SK-N-SH treated with all-trans-retinoic acid at 6 μM for 48 hours (cell line): ENCODE results near the gene NRXN3.

Experiments
- ATAC-seq: fragments of 200-7000 bp; cut with Tn5 transposase; 3 replicates; pipeline ENCODE4 v1.9.1; 2020; ENCODE audit warnings: mild to moderate bottlenecking, moderate library complexity
- ARNTL ChIP-seq: fragments of 450-650 bp; formaldehyde crosslinking; IDR thresholded peaks from 2 replicates; pipeline ENCODE4 v1.5.0; 2020; ENCODE audit warnings: low read depth, mild to moderate bottlenecking, moderate library complexity, borderline replicate concordance
- BACH2 ChIP-seq: fragments of 250-450 bp; sonication (Bioruptor Pico); IDR thresholded peaks from 2 replicates; pipeline ENCODE4 v1.9.0; 2021; ENCODE audit warnings: mild to moderate bottlenecking, borderline replicate concordance
- CREB5 ChIP-seq: fragments of 250-450 bp; sonication (Bioruptor Pico); IDR thresholded peaks from 2 replicates; pipeline ENCODE4 v1.5.1; 2020; ENCODE audit warnings: low read depth, mild to moderate bottlenecking, moderate library complexity
- CSDC2 ChIP-seq: fragments of 250-450 bp; sonication (Bioruptor Pico); IDR thresholded peaks from 2 replicates; pipeline ENCODE4 v1.5.0; 2020; ENCODE audit warnings: mild to moderate bottlenecking, moderate library complexity
- CSRNP3 ChIP-seq: fragments of 250-450 bp; sonication (Bioruptor Pico); IDR thresholded peaks from 2 replicates; pipeline ENCODE4 v1.5.1; 2021; ENCODE audit warnings: mild to moderate bottlenecking, moderate library complexity
- GLIS3 ChIP-seq: fragments of 250-450 bp; sonication (Bioruptor Pico); IDR thresholded peaks from 2 replicates; pipeline ENCODE4 v1.5.0; 2020; ENCODE audit warnings: mild to moderate bottlenecking, moderate library complexity
- ISL1 ChIP-seq: fragments of 250-450 bp; sonication (Bioruptor Pico); IDR thresholded peaks from 2 replicates; pipeline ENCODE4 v2.1.2; 2022; ENCODE audit warnings: mild to moderate bottlenecking, moderate library complexity
- OSR1 ChIP-seq: fragments of 250-450 bp; sonication (Bioruptor Pico); IDR thresholded peaks from 2 replicates; pipeline ENCODE4 v1.8.0; 2022; ENCODE audit warnings: moderate library complexity, mild to moderate bottlenecking, inconsistent platforms
- PATZ1 ChIP-seq: fragments of 250-450 bp; sonication (Bioruptor Pico); IDR thresholded peaks from 2 replicates; pipeline ENCODE4 v1.8.0; 2020; ENCODE audit warnings: mild to moderate bottlenecking, moderate library complexity, borderline replicate concordance
- POU6F1 ChIP-seq: fragments of 250-450 bp; sonication (Bioruptor Pico); IDR thresholded peaks from 2 replicates; pipeline ENCODE4 v1.8.0; 2021; ENCODE audit warnings: low read depth, mild to moderate bottlenecking, moderate library complexity, borderline replicate concordance
- RARB ChIP-seq: fragments of 250-450 bp; sonication (Bioruptor Pico); IDR thresholded peaks from 2 replicates; pipeline ENCODE4 v1.8.0; 2021; ENCODE audit warnings: mild to moderate bottlenecking, moderate library complexity
- SNAI2 ChIP-seq: fragments of 250-450 bp; sonication (Bioruptor Pico); IDR thresholded peaks from 2 replicates; pipeline ENCODE4 v1.5.0; 2020; ENCODE audit warnings: mild to moderate bottlenecking, moderate library complexity
- TCF4 ChIP-seq: fragments of 250-450 bp; sonication (Bioruptor Pico); IDR thresholded peaks from 2 replicates; pipeline ENCODE4 v1.8.0; 2021; ENCODE audit warnings: mild to moderate bottlenecking, moderate library complexity, borderline replicate concordance
- TOX ChIP-seq: fragments of 250-450 bp; sonication (Bioruptor Pico); IDR thresholded peaks from 2 replicates; pipeline ENCODE4 v1.8.0; 2021; ENCODE audit warnings: mild to moderate bottlenecking, moderate library complexity, borderline replicate concordance
- TSHZ2 ChIP-seq: fragments of 250-450 bp; sonication (Bioruptor Pico); IDR thresholded peaks from 2 replicates; pipeline ENCODE4 v1.5.0; 2020; ENCODE audit warnings: mild to moderate bottlenecking, moderate library complexity
- ZC3H10 ChIP-seq: fragments of 250-450 bp; sonication (Bioruptor Pico); IDR thresholded peaks from 2 replicates; pipeline ENCODE4 v1.5.1; 2021; ENCODE audit warnings: mild to moderate bottlenecking, moderate library complexity
- ZFP3 ChIP-seq: fragments of 250-450 bp; sonication (Bioruptor Pico); IDR thresholded peaks from 2 replicates; pipeline ENCODE4 v1.5.0; 2020; ENCODE audit warnings: mild to moderate bottlenecking, moderate library complexity
- ZFP30 ChIP-seq: fragments of 450-650 bp; formaldehyde crosslinking; IDR thresholded peaks from 2 replicates; pipeline ENCODE4 v1.5.0; 2022; ENCODE audit warnings: mild to moderate bottlenecking, moderate library complexity
- ZNF565 ChIP-seq: fragments of 450-650 bp; formaldehyde crosslinking; conservative IDR thresholded peaks from 2 replicates; pipeline ENCODE4 v1.5.0; 2020; ENCODE audit warnings: low read depth, mild to moderate bottlenecking, moderate library complexity
- ZNF70 ChIP-seq: fragments of 450-650 bp; formaldehyde crosslinking; IDR thresholded peaks from 2 replicates; pipeline ENCODE4 v1.5.0; 2020; ENCODE audit warnings: mild to moderate bottlenecking, moderate library complexity
- ZNF8 ChIP-seq: fragments of 450-650 bp; formaldehyde crosslinking; IDR thresholded peaks from 2 replicates; pipeline ENCODE4 v1.5.0; 2020; ENCODE audit warnings: mild to moderate bottlenecking, moderate library complexity

NRXN3 gene

GRCh38 chr14:78335531-78335930 lies 165.4 kb downstream of the NRXN3 start:
- no peak for TF ChIP-seq ZNF8
- ATAC-seq: no peak

- no peak for ATAC-seq
- no peak for TF ChIP-seq ZFP30 (CRISPR knock-in tag)
- TF ChIP-seq TSHZ2 (CRISPR knock-in tag): no peak
- TF ChIP-seq OSR1 (CRISPR knock-in tag): no peak
- no peak for TF ChIP-seq PATZ1 (CRISPR knock-in tag)
- TF ChIP-seq ZNF565 (CRISPR knock-in tag): no peak
- no peak for TF ChIP-seq GLIS3 (CRISPR knock-in tag)
- TF ChIP-seq TCF4 (CRISPR knock-in tag): no peak
- no peak for TF ChIP-seq ZFP3 (CRISPR knock-in tag)
- no peak for TF ChIP-seq ZNF70
- no peak for TF ChIP-seq ISL1
Observed at GRCh38 chr14:78340250-78340649, 170.1 kb downstream of the NRXN3 start.

GRCh38 chr14:78341827-78342389 lies 171.7 kb downstream of the NRXN3 start:
- no peak for ATAC-seq
- TF ChIP-seq ZC3H10 (CRISPR knock-in tag) (no peak), CREB5 (CRISPR knock-in tag) (no peak), SNAI2 (CRISPR knock-in tag) (no peak), CSRNP3 (no peak), TOX (CRISPR knock-in tag) (no peak), POU6F1 (CRISPR knock-in tag) (no peak), ZNF565 (CRISPR knock-in tag) (no peak)

GRCh38 chr14:78342879-78343278 lies 172.7 kb downstream of the NRXN3 start:
- no peak for ATAC-seq
- TF ChIP-seq ARNTL: no peak
- no peak for TF ChIP-seq ZNF565 (CRISPR knock-in tag)
- no peak for TF ChIP-seq CSDC2 (CRISPR knock-in tag)
- TF ChIP-seq ZNF70: no peak
- TF ChIP-seq TSHZ2 (CRISPR knock-in tag): no peak
- TF ChIP-seq ZFP30 (CRISPR knock-in tag): no peak
- no peak for TF ChIP-seq CREB5 (CRISPR knock-in tag)
- TF ChIP-seq BACH2 (CRISPR knock-in tag): no peak
- no peak for TF ChIP-seq RARB (CRISPR knock-in tag)
- TF ChIP-seq CSRNP3: no peak
- no peak for TF ChIP-seq OSR1 (CRISPR knock-in tag)
